ENCODE measurements around the gene PPT2. TPM values are rescaled to one million over a fixed set of nuclear protein-coding genes. Genes with fewer than 3 reads are reported as not detected.

Gene PPT2
- polyA plus RNA-seq, 1 experiment, result 31.9 TPM

- Histone ChIP-seq H3K4me3 (ENCODE audit: low read depth, low read length) (peak overlapping the region; percentile 79), H3K27me3 (ENCODE audit: control insufficient read depth, insufficient read depth, low read length) (no peaks in the 10 kb centered on the region), H3K36me3 (ENCODE audit: control insufficient read depth, insufficient read depth, low read length) (no peaks in the 10 kb centered on the region)
- TF ChIP-seq, protein P1, sequence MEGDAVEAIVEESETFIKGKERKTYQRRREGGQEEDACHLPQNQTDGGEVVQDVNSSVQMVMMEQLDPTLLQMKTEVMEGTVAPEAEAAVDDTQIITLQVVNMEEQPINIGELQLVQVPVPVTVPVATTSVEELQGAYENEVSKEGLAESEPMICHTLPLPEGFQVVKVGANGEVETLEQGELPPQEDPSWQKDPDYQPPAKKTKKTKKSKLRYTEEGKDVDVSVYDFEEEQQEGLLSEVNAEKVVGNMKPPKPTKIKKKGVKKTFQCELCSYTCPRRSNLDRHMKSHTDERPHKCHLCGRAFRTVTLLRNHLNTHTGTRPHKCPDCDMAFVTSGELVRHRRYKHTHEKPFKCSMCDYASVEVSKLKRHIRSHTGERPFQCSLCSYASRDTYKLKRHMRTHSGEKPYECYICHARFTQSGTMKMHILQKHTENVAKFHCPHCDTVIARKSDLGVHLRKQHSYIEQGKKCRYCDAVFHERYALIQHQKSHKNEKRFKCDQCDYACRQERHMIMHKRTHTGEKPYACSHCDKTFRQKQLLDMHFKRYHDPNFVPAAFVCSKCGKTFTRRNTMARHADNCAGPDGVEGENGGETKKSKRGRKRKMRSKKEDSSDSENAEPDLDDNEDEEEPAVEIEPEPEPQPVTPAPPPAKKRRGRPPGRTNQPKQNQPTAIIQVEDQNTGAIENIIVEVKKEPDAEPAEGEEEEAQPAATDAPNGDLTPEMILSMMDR (IDR thresholded peaks at IDR 0.05; ENCODE audit: insufficient read depth, low read depth, low read length), result no peak
- CTCF ChIA-PET, result interaction anchor here (0.8 to 5.0 kb wide), 6 partner anchors 9 to 118 kb away, joined by 3 to 51 read pairs (median 3); no protein-coding TSS in a partner anchor
- no peak for DNase-seq (ENCODE audit: low read depth)
- POLR2A ChIA-PET, result no interaction called here
Measured at GRCh38 chr6:32127409-32127716, 26.6 kb upstream of the PPT2 start.

GRCh38 chr6:32127717-32128592 lies 26.0 kb upstream of the PPT2 start, which contains the start of gene ATF6B:
TSS of gene ATF6B (minus strand) at chr6:32128246. CDS start at chr6:32128207, 39 bp downstream.
- ChIA-PET POLR2A (interaction anchor here (1.0 kb wide), 1 partner anchor 35 kb away, joined by 3 read pairs; no protein-coding TSS in a partner anchor), CTCF (interaction anchor here (1.0 to 5.0 kb wide), 7 partner anchors 10 to 118 kb away, joined by 3 to 51 read pairs (median 3); no protein-coding TSS in a partner anchor)
- no peaks in the 10 kb centered on the region for H3K27me3 ChIP-seq (ENCODE audit: control insufficient read depth, insufficient read depth, low read length)
- H3K4me3 ChIP-seq (ENCODE audit: low read depth, low read length), result peak within 1 kb of the TSS; percentile 79
- DNase-seq (ENCODE audit: low read depth), result peak; percentile 99
- TF ChIP-seq, protein P1 (IDR thresholded peaks at IDR 0.05; ENCODE audit: insufficient read depth, low read depth, low read length), result no peak
- no peaks in the 10 kb centered on the region for H3K36me3 ChIP-seq (ENCODE audit: control insufficient read depth, insufficient read depth, low read length)

GRCh38 chr6:32128751-32129296 lies 25.1 kb upstream of the PPT2 start:
- ChIA-PET CTCF (interaction anchor here (0.9 to 5.0 kb wide), 7 partner anchors 11 to 48 kb away, joined by 3 to 51 read pairs (median 4); partner anchors contain the start of gene PRRT1), POLR2A (interaction anchor here (1.0 kb wide), 1 partner anchor 36 kb away, joined by 3 read pairs; no protein-coding TSS in a partner anchor)
- H3K36me3 ChIP-seq (ENCODE audit: control insufficient read depth, insufficient read depth, low read length), result no peaks in the 10 kb centered on the region
- no peak overlapping the region for H3K4me3 ChIP-seq (ENCODE audit: low read depth, low read length)
- DNase-seq (ENCODE audit: low read depth), result no peak
- TF ChIP-seq, protein P1 (IDR thresholded peaks at IDR 0.05; ENCODE audit: insufficient read depth, low read depth, low read length), result no peak
- no peaks in the 10 kb centered on the region for H3K27me3 ChIP-seq (ENCODE audit: control insufficient read depth, insufficient read depth, low read length)

DNA sequence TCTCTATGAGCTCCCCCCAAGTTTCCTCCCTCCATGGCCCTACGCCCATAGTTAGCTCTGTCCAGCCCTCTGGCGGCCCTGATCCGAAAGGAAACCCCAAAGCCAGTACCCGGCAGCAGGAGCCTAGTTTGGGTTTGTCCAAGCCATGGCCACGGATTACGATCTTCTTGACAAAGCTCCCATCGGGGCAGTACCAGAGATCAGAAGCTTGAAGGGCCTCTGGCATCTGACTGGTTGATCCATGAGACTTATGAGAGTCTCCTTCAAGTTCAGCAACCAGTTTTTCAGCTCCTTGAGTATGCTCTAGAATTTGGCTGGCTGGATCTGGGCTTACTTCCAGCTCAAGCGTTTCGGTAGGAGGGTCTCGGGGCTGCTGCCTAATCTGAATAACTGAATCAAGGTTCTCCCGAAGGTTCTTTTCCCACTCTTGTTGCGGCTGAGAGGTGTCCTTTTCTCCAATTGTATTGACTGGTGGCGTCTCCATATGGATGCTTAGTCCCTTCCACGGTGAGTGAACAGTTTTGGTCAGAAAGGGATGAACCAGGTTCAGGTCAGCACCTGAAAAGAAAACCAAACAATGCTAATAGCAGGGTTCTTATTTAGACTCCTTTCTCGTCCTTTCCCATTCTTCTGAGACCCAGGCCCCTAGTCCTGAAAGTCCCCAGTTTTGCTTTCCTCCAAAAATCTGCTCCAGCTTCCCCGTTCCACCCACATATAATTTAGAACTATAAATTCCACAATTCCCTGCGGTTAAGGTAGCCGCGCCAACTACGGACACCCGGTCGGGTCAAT lies 24.4 kb upstream of the PPT2 start:
- no peak for DNase-seq (ENCODE audit: low read depth)
- H3K4me3 ChIP-seq (ENCODE audit: low read depth, low read length), result peak overlapping the region; percentile 59
- no peaks in the 10 kb centered on the region for H3K36me3 ChIP-seq (ENCODE audit: control insufficient read depth, insufficient read depth, low read length)
- no peaks in the 10 kb centered on the region for H3K27me3 ChIP-seq (ENCODE audit: control insufficient read depth, insufficient read depth, low read length)
- ChIA-PET CTCF (interaction anchor here (0.9 to 5.0 kb wide), 6 partner anchors 11 to 47 kb away, joined by 3 to 51 read pairs (median 4); partner anchors contain the start of gene PRRT1), POLR2A (no interaction called here)
- TF ChIP-seq, protein P1 (IDR thresholded peaks at IDR 0.05; ENCODE audit: insufficient read depth, low read depth, low read length), result no peak
